Activated naive CD8-positive, alpha-beta T cell treated with anti-CD3 and anti-CD28 coated beads for 36 hours (primary cell): ENCODE results near the gene BTRC. TPM values are rescaled to one million over a fixed set of nuclear protein-coding genes. Genes with fewer than 3 reads are reported as not detected.
"Not testable (repeated sequence)": the region's sequence is repeated elsewhere in the genome, so short reads cannot be mapped to it uniquely, and the experiment has no call there.

ENCODE experiments used
- DNase-seq: peaks from one replicate; pipeline ENCODE4 v3.0.0; 2021
- H3K27ac Mint-ChIP-seq: one replicate; pipeline ENCODE4 v1.8.0; 2022; ENCODE audit warnings: mild to moderate bottlenecking, moderate library complexity, mixed read lengths
- H3K27me3 Mint-ChIP-seq: one replicate; pipeline ENCODE4 v1.8.0; 2022; ENCODE audit warnings: mild to moderate bottlenecking, mixed read lengths
- H3K36me3 Mint-ChIP-seq: one replicate; pipeline ENCODE4 v1.8.0; 2021; ENCODE audit warnings: mild to moderate bottlenecking, mixed read lengths
- H3K4me1 Mint-ChIP-seq: one replicate; pipeline ENCODE4 v1.8.0; 2021; ENCODE audit warnings: mixed read lengths
- H3K4me3 Mint-ChIP-seq: one replicate; pipeline ENCODE4 v1.8.0; 2022; ENCODE audit warnings: mild to moderate bottlenecking, moderate library complexity, mixed read lengths
- H3K9me3 Mint-ChIP-seq: one replicate; pipeline ENCODE4 v1.8.0; 2022; ENCODE audit warnings: mixed read lengths
- total RNA-seq, 2 experiments: library from RNA; stranded (reverse); gene quantifications; one replicate each; pipeline ENCODE4 v1.2.3, GENCODE V29; 2021

Gene BTRC
- total RNA-seq, result 10 to 100 TPM; 14.0 to 14.3 TPM

DNA sequence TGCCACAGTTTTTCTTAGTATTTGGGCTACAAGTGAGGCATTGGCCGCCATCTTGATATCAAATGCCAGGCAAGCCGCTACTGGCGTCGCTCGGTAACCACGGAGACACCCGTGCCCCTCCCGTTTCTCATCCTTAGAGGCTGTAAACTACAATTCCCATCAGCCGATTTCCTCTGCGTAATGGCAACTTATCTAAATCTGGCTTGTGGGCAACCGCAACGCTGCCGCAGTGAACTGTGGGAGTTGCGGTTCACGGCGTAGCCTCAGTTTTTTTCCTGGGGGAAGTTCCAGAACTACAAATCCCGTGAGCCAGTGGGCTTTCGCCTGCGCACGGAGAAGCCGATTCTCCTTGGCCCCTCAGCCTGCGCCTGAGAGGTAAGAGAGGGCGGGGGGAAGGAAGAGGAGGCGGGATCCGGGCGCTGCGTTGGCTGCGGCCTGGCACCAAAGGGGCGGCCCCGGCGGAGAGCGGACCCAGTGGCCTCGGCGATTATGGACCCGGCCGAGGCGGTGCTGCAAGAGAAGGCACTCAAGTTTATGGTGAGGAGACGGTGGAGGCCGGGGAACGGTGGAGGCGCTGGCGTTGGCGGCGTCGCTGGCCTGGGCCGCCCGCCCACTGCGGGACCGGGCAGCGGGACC lies at the start of gene BTRC:
Gene BTRC, plus strand, starts transcription at position 474 of the 636 bp plus-strand sequence. Its CDS starts 16 bp downstream, at position 490.
- Mint-ChIP-seq H3K4me3 (peak within 1 kb of the TSS; percentile 91), H3K9me3 (no peaks in the 10 kb centered on the region), H3K4me1 (peaks cover 28% of the 10 kb centered on the region), H3K36me3 (peaks cover 12% of the 10 kb centered on the region), H3K27me3 (peaks cover 4% of the 10 kb centered on the region), H3K27ac (peak within 1 kb of the TSS; percentile 96)
- peak; percentile 94 for DNase-seq

DNA sequence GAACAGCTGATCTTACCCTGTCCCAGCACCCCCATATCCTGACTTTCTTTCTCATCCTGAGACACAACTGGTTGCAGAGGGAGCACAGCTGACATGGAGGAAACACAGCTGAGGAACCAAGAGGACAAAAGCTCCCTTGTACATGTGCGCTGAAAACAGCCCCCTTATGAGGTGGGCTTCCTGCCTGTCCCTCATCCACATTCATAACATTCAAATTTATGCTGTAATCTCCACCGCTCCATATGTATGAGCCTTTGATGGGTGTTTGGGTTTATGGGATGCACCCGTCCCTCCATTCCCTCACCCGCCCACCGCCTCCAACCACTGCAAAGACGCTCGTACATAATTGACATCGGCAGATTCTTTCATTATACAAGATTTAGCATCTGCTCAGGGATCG lies 49.6 kb upstream of the BTRC start:
- Mint-ChIP-seq H3K36me3 (no peaks in the 10 kb centered on the region), H3K27me3 (peaks cover 54% of the 10 kb centered on the region), H3K27ac (no peak overlapping the region), H3K4me1 (no peaks in the 10 kb centered on the region), H3K4me3 (no peak overlapping the region), H3K9me3 (no peaks in the 10 kb centered on the region)
- no peak for DNase-seq

DNA sequence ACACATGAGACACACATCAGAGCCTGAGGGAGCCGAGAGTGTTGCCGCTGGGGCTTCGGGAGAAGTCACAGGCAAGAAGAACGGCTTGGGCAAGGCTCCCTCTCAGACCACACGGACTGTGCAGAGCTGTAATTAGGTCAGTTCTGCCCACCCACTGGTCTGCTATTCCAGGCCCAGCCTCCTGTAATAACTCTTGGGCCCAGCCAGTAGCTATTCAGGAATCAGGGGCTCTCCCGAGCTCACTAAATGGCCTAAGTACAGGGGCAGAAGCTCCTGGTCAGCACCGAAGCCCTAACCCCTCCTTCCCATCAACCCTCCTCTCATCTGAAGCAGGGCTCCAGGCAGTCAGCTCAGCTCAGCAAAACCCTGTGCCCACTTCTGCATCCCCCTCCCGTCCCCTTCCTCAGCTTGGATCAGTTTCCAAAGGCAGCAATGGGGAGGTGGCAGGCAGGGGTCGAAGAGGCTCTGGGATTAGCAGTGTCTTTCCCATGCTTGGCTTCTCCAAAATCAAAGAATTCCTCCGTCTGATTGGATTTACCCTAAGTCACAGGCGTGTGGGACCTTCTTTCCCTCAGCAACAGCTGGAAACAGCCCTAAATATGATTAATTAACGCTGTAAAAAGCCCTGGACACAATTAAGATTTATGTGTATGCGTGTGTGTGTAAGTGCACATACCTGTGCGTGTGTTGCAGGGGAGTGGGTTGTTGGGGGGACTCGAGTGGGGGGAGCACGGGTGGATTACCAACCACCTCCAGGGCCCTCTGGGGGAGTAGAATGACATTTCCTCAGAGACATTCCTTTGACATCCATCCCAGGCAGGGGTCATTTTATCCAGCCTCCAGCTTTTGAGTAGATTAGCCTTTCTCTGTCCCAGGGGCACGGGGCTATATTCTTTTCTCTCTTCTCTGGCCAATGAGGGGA lies 48.4 kb upstream of the BTRC start:
- DNase-seq, result no peak
- Mint-ChIP-seq H3K4me3 (no peak overlapping the region), H3K4me1 (peaks cover 1% of the 10 kb centered on the region), H3K36me3 (peaks cover 1% of the 10 kb centered on the region), H3K27me3 (peaks cover 66% of the 10 kb centered on the region), H3K27ac (no peak overlapping the region), H3K9me3 (no peaks in the 10 kb centered on the region)

DNA sequence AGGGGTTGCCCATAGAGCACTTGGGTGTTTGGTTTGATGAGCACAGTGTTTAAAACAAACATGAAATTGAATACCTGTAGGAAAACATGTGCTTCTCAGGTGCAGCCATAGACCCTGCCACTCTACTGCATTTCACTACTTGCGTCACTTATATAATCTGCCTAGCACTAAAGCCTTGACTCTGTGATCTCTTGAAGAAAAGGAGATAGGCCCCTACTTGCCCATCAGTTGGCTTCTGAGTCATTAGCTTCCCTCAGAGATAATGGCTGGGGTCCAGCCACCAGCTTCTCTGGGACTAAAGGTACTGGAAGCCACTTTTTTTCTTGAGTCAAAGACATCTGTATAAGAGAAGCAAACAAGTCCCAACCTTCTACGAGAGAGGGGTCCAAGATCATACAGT lies 45.9 kb upstream of the BTRC start:
- no peaks in the 10 kb centered on the region for H3K9me3 Mint-ChIP-seq

DNA sequence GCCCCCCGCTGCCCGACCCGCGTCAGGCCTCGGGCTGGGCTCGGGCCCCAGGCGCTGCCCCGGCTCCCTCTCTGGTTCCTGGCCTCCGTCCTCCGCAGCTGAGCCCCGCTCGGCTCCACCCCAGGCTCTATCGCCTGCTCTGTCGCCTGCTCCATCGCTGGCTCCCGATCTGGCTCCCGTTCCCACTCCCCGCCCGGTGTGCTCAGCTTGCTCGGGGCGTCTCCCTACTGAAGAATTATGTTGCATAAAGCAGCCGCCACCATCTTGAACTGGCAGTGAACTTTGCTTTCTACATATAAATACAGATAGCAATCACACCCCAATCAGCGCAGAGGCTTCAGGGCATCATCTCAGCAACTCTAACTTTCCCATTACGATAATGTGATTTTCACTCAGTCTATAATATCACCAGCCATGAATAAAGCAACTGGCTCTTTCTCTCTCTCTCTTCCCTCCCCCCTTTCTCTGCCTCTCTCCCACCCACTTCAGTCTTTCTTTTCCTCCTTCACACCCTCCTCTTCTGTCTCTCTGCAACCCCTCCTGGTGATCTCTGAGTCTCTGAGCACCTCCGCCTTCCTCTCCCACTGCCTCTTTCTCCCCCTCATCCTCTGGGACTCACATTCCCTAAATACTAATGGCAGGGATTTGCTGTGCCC lies 43.3 kb upstream of the BTRC start:
- Mint-ChIP-seq H3K36me3 (peaks cover 2% of the 10 kb centered on the region), H3K4me1 (peaks cover 4% of the 10 kb centered on the region), H3K9me3 (no peaks in the 10 kb centered on the region), H3K27ac (no peak overlapping the region), H3K4me3 (peak overlapping the region; percentile 68), H3K27me3 (peaks cover 70% of the 10 kb centered on the region)
- DNase-seq, result peak; percentile 11

More for the DNA sequence above, 45.9 kb upstream of the BTRC start:
- Mint-ChIP-seq H3K36me3 (peaks cover 2% of the 10 kb centered on the region), H3K4me3 (no peak overlapping the region), H3K4me1 (peaks cover 4% of the 10 kb centered on the region), H3K27me3 (peaks cover 77% of the 10 kb centered on the region), H3K27ac (no peak overlapping the region)
- DNase-seq, result no peak

DNA sequence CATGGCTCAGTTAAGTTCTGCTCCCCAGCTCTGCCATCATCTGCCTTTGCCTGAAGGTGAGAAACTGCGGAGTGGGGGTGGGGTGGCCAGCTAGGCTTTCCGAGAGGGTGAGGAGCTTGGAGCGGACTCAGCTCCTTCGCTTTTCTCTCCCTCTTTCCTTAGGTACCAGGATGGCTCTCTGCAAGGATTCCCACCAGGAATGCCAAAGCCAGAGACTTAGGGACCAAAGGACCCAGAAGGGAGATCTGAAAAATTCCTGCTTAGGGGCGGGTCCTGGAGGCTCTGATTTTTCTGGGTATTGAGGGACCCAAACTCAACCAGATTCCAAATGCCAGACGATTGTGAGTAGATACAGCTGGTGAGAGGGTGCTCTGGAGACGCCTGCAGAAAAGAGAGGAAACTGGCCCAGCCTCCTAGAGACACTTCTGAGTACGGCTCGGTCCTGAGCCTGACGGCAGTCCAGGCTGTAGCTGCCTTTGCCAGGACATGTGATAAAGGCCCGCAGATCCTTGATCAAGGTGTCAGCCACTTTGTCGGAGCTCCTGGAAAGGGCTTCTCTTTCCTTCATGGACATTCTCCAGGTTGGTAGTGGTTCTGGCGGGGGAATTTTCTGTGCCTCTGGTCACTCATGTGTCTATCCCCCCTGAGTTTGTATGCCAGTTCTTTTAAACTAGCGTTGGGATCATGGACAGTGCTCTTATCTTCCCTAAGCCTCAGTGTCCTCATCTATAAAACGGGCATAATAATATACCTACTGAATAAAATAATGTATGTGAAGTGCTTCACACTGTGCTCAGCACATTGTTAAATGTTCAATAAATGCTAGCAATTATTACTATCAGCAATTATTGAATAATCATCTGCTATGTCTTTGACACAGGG lies 42.5 kb upstream of the BTRC start:
- no peak overlapping the region for H3K27ac Mint-ChIP-seq
- no peak for DNase-seq

DNA sequence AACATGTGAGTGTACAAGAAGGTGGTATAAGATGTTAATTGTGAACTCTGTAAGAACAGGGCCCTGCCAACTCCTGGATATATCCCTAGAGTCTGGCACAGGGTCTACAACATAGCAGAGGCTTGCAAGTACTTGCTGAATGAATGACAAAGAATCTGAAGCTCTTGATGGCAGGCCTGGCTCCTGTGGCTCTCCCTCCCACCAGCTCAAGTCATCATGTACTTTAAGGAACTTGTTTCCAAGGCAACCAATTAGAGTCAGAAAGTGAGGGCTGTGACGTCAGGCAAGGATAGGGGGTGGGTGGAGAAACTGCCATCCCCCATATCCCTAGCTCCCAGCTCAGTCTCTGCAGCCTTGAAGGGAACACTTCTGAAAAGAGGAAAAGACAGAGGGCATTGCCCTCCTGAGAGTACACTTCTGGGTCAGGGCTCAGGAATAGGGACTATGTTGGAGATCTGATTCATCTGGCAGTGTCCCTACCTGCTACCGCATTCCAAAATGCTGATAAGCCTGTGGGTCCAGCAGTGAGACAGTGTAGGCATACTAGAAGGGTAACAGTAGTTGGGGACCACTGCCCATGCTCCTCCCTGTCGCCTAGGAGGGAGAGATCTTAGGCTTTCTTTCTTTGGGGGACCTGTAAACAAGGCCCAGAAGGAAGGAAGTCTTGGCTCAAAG lies 34.6 kb upstream of the BTRC start:
- H3K4me3 Mint-ChIP-seq, result no peak overlapping the region
- H3K4me1 Mint-ChIP-seq, result no peaks in the 10 kb centered on the region
- H3K9me3 Mint-ChIP-seq, result no peaks in the 10 kb centered on the region
- H3K27me3 Mint-ChIP-seq, result peaks cover 8% of the 10 kb centered on the region
- no peak overlapping the region for H3K27ac Mint-ChIP-seq
- H3K36me3 Mint-ChIP-seq, result no peaks in the 10 kb centered on the region
- no peak for DNase-seq

More for the DNA sequence above, 42.5 kb upstream of the BTRC start:
- Mint-ChIP-seq H3K4me3 (peak overlapping the region; percentile 68), H3K27me3 (peaks cover 70% of the 10 kb centered on the region), H3K4me1 (peaks cover 4% of the 10 kb centered on the region), H3K36me3 (peaks cover 2% of the 10 kb centered on the region), H3K9me3 (no peaks in the 10 kb centered on the region)

DNA sequence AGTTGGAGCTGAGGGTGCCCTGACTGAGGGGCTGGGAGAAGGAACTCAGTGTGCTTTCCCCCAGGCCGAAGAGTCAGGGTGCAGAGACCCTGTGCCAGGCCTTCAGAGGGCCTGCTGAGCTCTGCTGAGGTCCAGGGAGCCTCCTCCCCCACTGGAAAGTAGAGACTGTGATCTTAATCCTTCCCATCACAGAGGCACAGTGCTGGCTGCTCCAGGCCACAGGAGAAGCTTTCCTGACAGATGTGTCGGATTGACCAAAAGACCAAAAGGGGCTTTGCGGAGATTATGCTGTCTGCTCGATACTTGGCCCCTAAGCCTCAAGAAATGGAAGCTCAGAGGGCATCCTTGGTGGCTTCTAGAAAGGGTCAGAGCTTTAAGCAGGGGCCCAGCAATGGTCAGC lies 32.9 kb upstream of the BTRC start:
- no peaks in the 10 kb centered on the region for H3K4me1 Mint-ChIP-seq
- H3K27ac Mint-ChIP-seq, result peak overlapping the region; percentile 30
- no peak overlapping the region for H3K4me3 Mint-ChIP-seq
- no peaks in the 10 kb centered on the region for H3K9me3 Mint-ChIP-seq
- no peak for DNase-seq
- H3K36me3 Mint-ChIP-seq, result no peaks in the 10 kb centered on the region
- H3K27me3 Mint-ChIP-seq, result peaks cover 11% of the 10 kb centered on the region

DNA sequence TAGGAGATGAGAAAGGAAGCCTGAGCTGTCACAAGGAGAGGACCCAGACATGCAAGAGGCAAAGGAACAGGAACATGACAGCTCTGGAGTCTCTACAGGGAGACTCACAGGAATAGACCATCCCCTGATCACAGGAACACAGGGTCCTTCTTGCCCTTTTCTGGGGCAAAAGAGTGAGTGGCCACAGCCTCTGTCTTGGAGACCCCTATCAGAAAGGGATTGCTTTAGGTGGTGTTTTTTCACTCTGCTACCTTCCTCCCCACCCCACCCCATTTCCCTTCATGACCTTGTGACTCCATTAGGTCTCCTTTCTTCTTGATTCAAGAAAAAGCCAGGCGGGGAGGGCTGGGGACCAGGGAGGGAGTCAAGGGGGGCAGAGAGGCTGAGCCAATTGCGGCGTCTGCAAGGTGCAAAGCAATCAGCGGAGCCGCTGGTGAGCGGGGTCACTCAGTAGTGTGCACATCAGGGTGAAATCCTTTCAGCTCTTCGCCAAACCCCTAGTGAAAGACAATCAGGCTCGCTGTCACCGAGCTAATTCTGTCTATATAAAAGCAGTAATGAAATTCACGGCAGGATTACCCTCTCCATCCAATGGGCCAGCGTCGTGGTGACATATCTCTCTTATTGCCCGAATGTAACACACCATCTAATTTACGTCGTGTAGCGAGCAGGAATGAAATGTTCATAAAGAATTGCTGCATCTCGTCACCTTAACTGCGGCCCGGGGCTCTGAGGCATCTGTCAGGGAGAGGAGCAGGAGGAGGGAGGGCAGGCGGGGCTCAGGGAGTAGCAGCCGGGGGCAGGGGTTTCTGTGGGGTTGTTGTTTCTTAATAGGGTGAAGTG lies 31.5 kb upstream of the BTRC start:
- Mint-ChIP-seq H3K4me3 (no peak overlapping the region), H3K27ac (no peak overlapping the region), H3K36me3 (no peaks in the 10 kb centered on the region), H3K4me1 (no peaks in the 10 kb centered on the region), H3K27me3 (peaks cover 11% of the 10 kb centered on the region), H3K9me3 (no peaks in the 10 kb centered on the region)
- DNase-seq, result no peak

DNA sequence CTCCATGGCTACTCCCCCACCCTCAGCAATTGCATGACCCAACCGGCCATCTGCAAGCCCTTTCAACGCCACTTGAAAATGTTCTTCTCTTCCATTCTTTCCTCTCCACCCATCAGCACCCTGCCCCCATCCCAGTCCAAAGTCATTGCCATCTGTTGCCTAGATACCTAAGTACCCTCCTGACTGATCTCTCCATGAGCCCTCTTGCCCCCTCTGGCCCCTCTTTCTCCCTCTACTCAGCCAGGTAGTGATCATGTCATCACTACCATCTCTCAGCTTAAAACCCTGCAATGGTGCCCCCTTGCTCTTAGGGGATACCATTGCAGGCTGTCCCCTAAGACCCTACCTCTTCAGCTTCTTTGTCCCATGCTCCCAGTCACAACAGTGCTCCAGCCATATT lies 30.5 kb upstream of the BTRC start:
- no peaks in the 10 kb centered on the region for H3K9me3 Mint-ChIP-seq
- H3K27me3 Mint-ChIP-seq, result peaks cover 11% of the 10 kb centered on the region
- H3K27ac Mint-ChIP-seq, result no peak overlapping the region
- H3K36me3 Mint-ChIP-seq, result no peaks in the 10 kb centered on the region
- H3K4me1 Mint-ChIP-seq, result no peaks in the 10 kb centered on the region
- DNase-seq, result no peak
- H3K4me3 Mint-ChIP-seq, result no peak overlapping the region

DNA sequence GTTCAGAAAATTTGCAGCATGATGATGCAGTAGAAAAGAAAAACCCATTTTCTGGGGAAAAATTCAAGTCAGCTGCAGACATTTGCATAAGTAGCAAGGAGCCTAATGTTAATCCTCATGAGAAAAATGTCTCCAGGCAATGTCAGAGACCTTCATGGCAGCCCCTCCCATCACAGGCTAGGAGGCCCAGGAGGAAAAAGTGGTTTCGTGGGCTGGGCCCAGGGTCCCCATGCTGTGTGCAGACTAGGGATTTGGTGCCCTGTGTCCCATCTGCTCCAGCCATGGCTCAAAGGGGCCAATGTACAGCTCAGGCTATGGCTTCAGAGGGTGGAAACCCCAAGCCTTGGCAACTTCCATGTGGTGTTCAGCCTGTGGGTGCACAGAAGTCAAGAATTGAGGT lies 26.5 kb upstream of the BTRC start:
- H3K4me3 Mint-ChIP-seq, H3K4me1 Mint-ChIP-seq, H3K36me3 Mint-ChIP-seq, DNase-seq, H3K9me3 Mint-ChIP-seq, H3K27me3 Mint-ChIP-seq, H3K27ac Mint-ChIP-seq: not testable (repeated sequence)

DNA sequence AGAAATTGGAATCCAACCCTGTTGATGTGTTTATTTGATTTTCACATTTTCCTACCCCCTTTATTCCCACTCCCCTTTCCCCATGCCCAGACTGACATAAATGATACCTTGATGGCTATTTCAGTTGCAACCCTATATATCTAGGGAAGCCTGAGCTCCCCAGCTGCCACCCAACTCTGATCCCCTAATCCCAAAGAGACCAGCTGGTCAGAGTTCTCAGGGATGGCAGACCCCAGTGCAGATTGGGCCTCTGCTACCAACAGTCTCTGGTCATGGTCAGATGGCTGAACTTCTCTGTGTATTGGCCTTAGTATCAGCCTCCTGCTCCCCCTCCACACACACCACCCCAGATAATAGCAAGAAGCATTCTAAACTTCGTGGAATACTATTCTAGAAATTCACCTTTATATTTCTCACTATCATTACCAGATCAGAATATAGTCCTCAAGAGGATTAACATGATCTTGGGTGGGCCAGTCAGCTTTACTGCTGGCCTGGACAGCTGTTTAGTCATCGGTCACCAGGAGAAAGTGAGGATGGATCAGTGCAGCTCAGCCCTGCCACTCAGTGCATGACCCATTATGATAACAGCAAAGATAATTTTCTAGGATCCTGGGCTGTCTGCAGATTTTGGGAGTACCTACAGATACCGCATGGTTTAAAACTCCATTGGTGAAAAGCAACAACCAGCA lies 24.5 kb upstream of the BTRC start:
- no peak for DNase-seq
- Mint-ChIP-seq H3K9me3 (no peaks in the 10 kb centered on the region), H3K27ac (no peak overlapping the region), H3K27me3 (peaks cover 3% of the 10 kb centered on the region), H3K4me3 (no peak overlapping the region), H3K36me3 (no peaks in the 10 kb centered on the region), H3K4me1 (no peaks in the 10 kb centered on the region)

DNA sequence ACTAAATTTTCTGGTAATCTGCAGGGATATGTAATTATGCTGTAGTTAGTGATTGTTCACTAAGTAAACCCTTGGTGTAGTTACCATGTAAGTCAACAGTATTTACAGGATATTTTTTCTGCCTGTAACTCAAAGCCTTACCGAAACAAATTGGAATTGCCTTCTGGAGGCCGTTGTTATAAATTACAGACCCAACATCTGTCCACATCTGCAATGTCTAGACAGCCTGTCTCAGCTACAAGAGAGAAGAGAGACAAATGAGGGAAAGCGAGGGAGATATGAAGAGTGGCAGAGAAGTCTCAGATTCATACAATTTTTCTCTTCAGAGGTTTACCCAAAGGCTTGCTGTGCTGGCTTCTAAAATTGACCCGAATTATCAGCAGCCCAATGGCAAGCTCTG lies 23.7 kb upstream of the BTRC start:
- H3K4me1 Mint-ChIP-seq, result no peaks in the 10 kb centered on the region
- H3K36me3 Mint-ChIP-seq, result no peaks in the 10 kb centered on the region
- H3K4me3 Mint-ChIP-seq, result no peak overlapping the region

More for the DNA sequence above, 23.7 kb upstream of the BTRC start:
- H3K9me3 Mint-ChIP-seq, result no peaks in the 10 kb centered on the region
- no peaks in the 10 kb centered on the region for H3K27me3 Mint-ChIP-seq
- no peak overlapping the region for H3K27ac Mint-ChIP-seq
- no peak for DNase-seq
